GM04503 (cell line): Measurements from ENCODE around the gene FNDC3B.
"Not testable (repeated sequence)": the region's sequence is repeated elsewhere in the genome, so short reads cannot be mapped to it uniquely, and the experiment has no call there.

Source experiments
- DNase-seq: peaks from one replicate; pipeline ENCODE4 v3.0.0-alpha.2; 2012; ENCODE audit warnings: low read depth

FNDC3B gene

GRCh38 chr3:172031996-172032395 lies 7.4 kb upstream of the FNDC3B start:
- DNase-seq: no peak

GRCh38 chr3:172033396-172033795 lies 6.0 kb upstream of the FNDC3B start:
- no peak for DNase-seq

- no peak for DNase-seq
These were observed 4.3 kb upstream of the FNDC3B start for GRCh38 chr3:172034786-172035685.

- DNase-seq: no peak
These were observed 2.7 kb upstream of the FNDC3B start for GRCh38 chr3:172036541-172037215.

GRCh38 chr3:172038798-172039435 lies 461 bp upstream of the FNDC3B start:
- DNase-seq: no peak

GRCh38 chr3:172040078-172040980 lies 951 bp downstream of the FNDC3B start:
- no peak for DNase-seq

GRCh38 chr3:172040981-172041963 lies 1.9 kb downstream of the FNDC3B start:
- no peak for DNase-seq

- no peak for DNase-seq
These were observed 2.8 kb downstream of the FNDC3B start for GRCh38 chr3:172042136-172042662.

- not testable (repeated sequence) for DNase-seq
These were observed 3.3 kb downstream of the FNDC3B start for GRCh38 chr3:172042663-172043179.

GRCh38 chr3:172043233-172043632 lies 3.9 kb downstream of the FNDC3B start:
- no peak for DNase-seq

GRCh38 chr3:172043766-172044165 lies 4.4 kb downstream of the FNDC3B start:
- no peak for DNase-seq

GRCh38 chr3:172044833-172045585 lies 5.6 kb downstream of the FNDC3B start:
- DNase-seq: no peak

GRCh38 chr3:172046268-172046915 lies 7.0 kb downstream of the FNDC3B start:
- no peak for DNase-seq

- no peak for DNase-seq
These were observed 8.3 kb downstream of the FNDC3B start for GRCh38 chr3:172047567-172048115.

- DNase-seq: no peak
These were observed 9.2 kb downstream of the FNDC3B start for GRCh38 chr3:172048599-172048998.

- no peak for DNase-seq
These were observed 12.1 kb downstream of the FNDC3B start for GRCh38 chr3:172051310-172051956.

GRCh38 chr3:172051957-172052354 lies 12.6 kb downstream of the FNDC3B start:
- no peak for DNase-seq

- DNase-seq: no peak
These were observed 13.0 kb downstream of the FNDC3B start for GRCh38 chr3:172052405-172052804.
